PC-9 (cell line): ENCODE data around the gene MAPKAP1. TPM values are rescaled to one million over a fixed set of nuclear protein-coding genes. Genes with fewer than 3 reads are reported as not detected.

Experiments
- BruUV-seq: library from RNA; stranded (reverse); fragments of 400-500 nt; replicated peaks from 2 replicates; lab custom pipeline; 2021; lab: Mats Ljungman, UMichigan
- CTCF ChIA-PET: fragments of 300-600 bp; sonication (Branson Sonifier 250); formaldehyde crosslinking; loops from one replicate; lab custom pipeline; 2022; ENCODE audit warnings: antibody characterized with exemption; lab: Charles Lee
- POLR2A ChIA-PET: fragments of 300-600 bp; sonication (Branson Sonifier 250); formaldehyde crosslinking; loops from one replicate; lab custom pipeline; 2022; ENCODE audit warnings: antibody characterized with exemption; ENCODE audit not compliant: unreplicated experiment; lab: Charles Lee
- DNase-seq, 2 experiments: peaks; one replicate each; pipeline versions ENCODE4 v3.0.0 to v3.0.0-alpha.2; 2015 to 2022; ENCODE audit warnings: mixed read lengths in 1 of 2
- H2AFZ ChIP-seq: fragments of 200-600 bp; sonication (generic); 2 replicates; pipeline ENCODE4 v1.8.1; 2017; ENCODE audit warnings: antibody characterized with exemption
- H3F3A ChIP-seq: fragments of 200-600 bp; sonication (generic); 2 replicates; pipeline ENCODE4 v1.8.1; 2017; ENCODE audit warnings: antibody characterized with exemption, mild to moderate bottlenecking, low read depth; ENCODE audit not compliant: insufficient read depth
- H3K27ac ChIP-seq: fragments of 200-600 bp; sonication (generic); 2 replicates; pipeline ENCODE4 v1.6.1; 2016; ENCODE audit warnings: mixed run types
- H3K27me3 ChIP-seq: fragments of 200-600 bp; sonication (generic); 2 replicates; pipeline ENCODE4 v1.6.1; 2016; ENCODE audit warnings: low read depth, mixed run types; ENCODE audit not compliant: insufficient read depth
- H3K36me3 ChIP-seq: fragments of 200-600 bp; sonication (generic); 2 replicates; pipeline ENCODE4 v1.6.1; 2016; ENCODE audit warnings: low read depth, mixed run types
- H3K4me1 ChIP-seq: fragments of 200-600 bp; sonication (generic); replicated peaks from 2 replicates; pipeline ENCODE4 v1.6.1; 2016; ENCODE audit warnings: mixed run types; ENCODE audit not compliant: insufficient read depth
- H3K4me2 ChIP-seq: fragments of 200-600 bp; sonication (generic); 2 replicates; pipeline ENCODE4 v1.6.1; 2017; ENCODE audit warnings: mixed run types
- H3K4me3 ChIP-seq: fragments of 200-600 bp; sonication (generic); 2 replicates; pipeline ENCODE4 v1.6.1; 2016; ENCODE audit warnings: mixed run types
- H3K79me2 ChIP-seq: fragments of 200-600 bp; sonication (generic); 2 replicates; pipeline ENCODE4 v1.6.1; 2017; ENCODE audit warnings: low read depth, mixed run types
- H3K9me2 ChIP-seq: fragments of 200-600 bp; sonication (generic); 2 replicates; pipeline ENCODE4 v1.8.1; 2017; ENCODE audit warnings: mild to moderate bottlenecking; ENCODE audit not compliant: insufficient read depth
- H3K9me3 ChIP-seq: fragments of 200-600 bp; sonication (generic); 2 replicates; pipeline ENCODE4 v1.8.1; 2016; ENCODE audit warnings: low read depth; ENCODE audit not compliant: insufficient read depth
- H4K20me1 ChIP-seq: fragments of 200-600 bp; sonication (generic); 2 replicates; pipeline ENCODE4 v1.8.1; 2017; ENCODE audit not compliant: insufficient read depth
- EZH2 ChIP-seq: fragments of 200-600 bp; sonication (generic); IDR thresholded peaks from 2 replicates; pipeline ENCODE4 v1.8.0; 2017; ENCODE audit warnings: antibody characterized with exemption, low read depth
- intact Hi-C: fragments of 100-400 bp; cut with micrococcal nuclease; formaldehyde crosslinking; loops from one replicate; pipeline ENCODE4 v1.10.0; 2022; ENCODE audit not compliant: unreplicated experiment
- total RNA-seq: library from RNA; stranded (reverse); gene quantifications from 2 replicates; pipeline ENCODE4 v1.2.3, GENCODE V29; 2021
- TF ChIP-seq, protein P1 (sequence below): fragments of 200-600 bp; sonication (generic); conservative IDR thresholded peaks from 2 replicates; pipeline ENCODE4 v1.6.1; 2017; ENCODE audit warnings: mixed run types, antibody characterized with exemption, mild to moderate bottlenecking, moderate library complexity

MAPKAP1 gene
- total RNA-seq, 1 experiment from 2014 or later, result 115 TPM

DNA sequence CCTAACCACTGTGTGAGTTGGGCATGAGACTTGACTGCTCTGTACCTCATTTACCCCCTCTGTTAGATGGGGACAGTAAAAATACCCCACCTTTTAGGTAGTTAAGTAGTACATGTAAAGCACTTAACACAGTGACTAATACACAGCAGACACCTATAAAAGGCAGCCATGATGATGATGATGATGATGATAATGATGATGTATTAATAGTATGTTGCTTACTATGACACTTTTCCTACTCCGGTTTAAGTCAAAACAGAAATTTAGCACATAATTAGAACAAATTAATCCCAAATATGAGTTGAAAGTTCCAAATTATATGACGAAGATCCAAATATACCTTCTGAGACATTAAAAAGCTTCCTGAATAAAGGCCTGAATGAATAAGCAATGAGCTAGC, 223.3 kb downstream of the MAPKAP1 start:
- Histone ChIP-seq H3K27me3 (no peaks in the 10 kb centered on the region), H3K4me1 (no peaks in the 10 kb centered on the region), H3K36me3 (no peaks in the 10 kb centered on the region), H3K4me2 (no peak overlapping the region), H2AFZ (no peak overlapping the region), H3F3A (no peaks in the 10 kb centered on the region), H3K4me3 (no peak overlapping the region), H3K27ac (no peak overlapping the region), H3K9me3 (no peaks in the 10 kb centered on the region), H3K79me2 (no peaks in the 10 kb centered on the region), H3K9me2 (no peaks in the 10 kb centered on the region), H4K20me1 (no peaks in the 10 kb centered on the region)
- no TSS peak for BruUV-seq
- TF ChIP-seq EZH2, result no peak
- TF ChIP-seq, protein P1, sequence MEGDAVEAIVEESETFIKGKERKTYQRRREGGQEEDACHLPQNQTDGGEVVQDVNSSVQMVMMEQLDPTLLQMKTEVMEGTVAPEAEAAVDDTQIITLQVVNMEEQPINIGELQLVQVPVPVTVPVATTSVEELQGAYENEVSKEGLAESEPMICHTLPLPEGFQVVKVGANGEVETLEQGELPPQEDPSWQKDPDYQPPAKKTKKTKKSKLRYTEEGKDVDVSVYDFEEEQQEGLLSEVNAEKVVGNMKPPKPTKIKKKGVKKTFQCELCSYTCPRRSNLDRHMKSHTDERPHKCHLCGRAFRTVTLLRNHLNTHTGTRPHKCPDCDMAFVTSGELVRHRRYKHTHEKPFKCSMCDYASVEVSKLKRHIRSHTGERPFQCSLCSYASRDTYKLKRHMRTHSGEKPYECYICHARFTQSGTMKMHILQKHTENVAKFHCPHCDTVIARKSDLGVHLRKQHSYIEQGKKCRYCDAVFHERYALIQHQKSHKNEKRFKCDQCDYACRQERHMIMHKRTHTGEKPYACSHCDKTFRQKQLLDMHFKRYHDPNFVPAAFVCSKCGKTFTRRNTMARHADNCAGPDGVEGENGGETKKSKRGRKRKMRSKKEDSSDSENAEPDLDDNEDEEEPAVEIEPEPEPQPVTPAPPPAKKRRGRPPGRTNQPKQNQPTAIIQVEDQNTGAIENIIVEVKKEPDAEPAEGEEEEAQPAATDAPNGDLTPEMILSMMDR, result no peak
- no peak for DNase-seq
- intact Hi-C loops, result no loop called here
- ChIA-PET POLR2A (no interaction called here), CTCF (no interaction called here)

GRCh38 chr9:125479846-125480615, 227.0 kb downstream of the MAPKAP1 start:
- Histone ChIP-seq H2AFZ (no peak overlapping the region), H3F3A (no peaks in the 10 kb centered on the region), H4K20me1 (no peaks in the 10 kb centered on the region), H3K4me3 (no peak overlapping the region), H3K9me3 (no peaks in the 10 kb centered on the region), H3K79me2 (no peaks in the 10 kb centered on the region), H3K36me3 (peaks cover 4% of the 10 kb centered on the region; the same call in 1 of the 2 replicates), H3K27me3 (no peaks in the 10 kb centered on the region), H3K4me1 (no peaks in the 10 kb centered on the region), H3K9me2 (no peaks in the 10 kb centered on the region), H3K27ac (no peak overlapping the region), H3K4me2 (no peak overlapping the region)
- POLR2A ChIA-PET, result no interaction called here
- no TSS peak for BruUV-seq
- CTCF ChIA-PET, result no interaction called here
- no peak for TF ChIP-seq EZH2
- no peak for DNase-seq
- intact Hi-C loops, result no loop called here

DNA sequence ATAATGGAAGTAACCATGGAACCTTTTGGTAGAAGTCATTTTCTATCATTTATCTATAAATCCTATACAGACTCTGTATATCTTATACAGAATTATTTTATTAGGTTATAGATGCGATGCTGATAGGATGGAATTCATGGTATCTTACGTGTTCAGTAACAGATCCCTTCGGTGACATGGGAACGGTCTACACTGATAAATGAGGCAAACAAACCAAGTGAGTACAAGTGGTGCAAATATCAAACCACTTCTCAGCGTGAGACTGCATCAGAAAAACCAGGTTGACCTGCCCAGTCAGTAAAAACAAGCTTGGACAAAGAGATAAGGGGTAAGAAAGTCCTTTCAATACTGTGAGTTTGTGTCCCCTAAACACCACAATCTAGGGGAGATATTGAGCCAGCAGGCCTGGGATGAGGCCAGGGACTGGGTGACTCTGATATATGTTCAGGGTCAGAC, 229.9 kb downstream of the MAPKAP1 start:
- H3K4me1 ChIP-seq, result no peaks in the 10 kb centered on the region
- no TSS peak for BruUV-seq
- peaks cover 4% of the 10 kb centered on the region; the same call in 1 of the 2 replicates for H3K36me3 ChIP-seq
- H3K9me2 ChIP-seq, result no peaks in the 10 kb centered on the region
- intact Hi-C loops, result no loop called here
- ChIA-PET CTCF (no interaction called here), POLR2A (no interaction called here)
- no peaks in the 10 kb centered on the region for H3K9me3 ChIP-seq
- H3F3A ChIP-seq, result no peaks in the 10 kb centered on the region
- H3K79me2 ChIP-seq, result no peaks in the 10 kb centered on the region
- H3K4me2 ChIP-seq, result no peak overlapping the region
- no peaks in the 10 kb centered on the region for H4K20me1 ChIP-seq
- H2AFZ ChIP-seq, result no peak overlapping the region
- H3K27ac ChIP-seq, result no peak overlapping the region
- no peak overlapping the region for H3K4me3 ChIP-seq
- no peaks in the 10 kb centered on the region for H3K27me3 ChIP-seq
- TF ChIP-seq, protein P1, result no peak
- no peak for TF ChIP-seq EZH2
- no peak for DNase-seq
